HepG2 (cell line): ENCODE measurements around the gene PSD4. TPM values are rescaled to one million over a fixed set of nuclear protein-coding genes. Genes with fewer than 3 reads are reported as not detected.

Experiments used
- CEBPG ChIP-seq: IDR thresholded peaks from 2 replicates; pipeline ENCODE4 v1.6.1; 2016
- CREB1 ChIP-seq, 2 experiments: fragments of 450-650 bp in 1 of 2; IDR thresholded peaks; 2 replicates each; pipeline ENCODE4 v1.6.1; 2016 to 2017; ENCODE audit warnings: control low read depth in 1 of 2, mild to moderate bottlenecking in 1 of 2, missing compliant biosample characterization in 1 of 2, missing genetic modification characterization in 1 of 2
- DMTF1 ChIP-seq: sonication (generic); formaldehyde crosslinking; IDR thresholded peaks from 2 replicates; pipeline ENCODE4 v1.4.0; 2020; ENCODE audit warnings: mild to moderate bottlenecking, missing genetic modification reagents
- DNMT3B ChIP-seq: conservative IDR thresholded peaks from 2 replicates; pipeline ENCODE4 v1.6.1; 2016; ENCODE audit warnings: missing biosample characterization, control low read depth
- FOXO1 ChIP-seq: sonication (generic); formaldehyde crosslinking; IDR thresholded peaks from 2 replicates; pipeline ENCODE4 v1.4.0; 2020; ENCODE audit warnings: missing genetic modification reagents
- HDAC2 ChIP-seq: sonication (generic); formaldehyde crosslinking; IDR thresholded peaks from 2 replicates; pipeline ENCODE4 v1.4.0; 2020; ENCODE audit warnings: missing genetic modification reagents
- HHEX ChIP-seq: IDR thresholded peaks from 2 replicates; pipeline ENCODE4 v1.6.1; 2016; ENCODE audit warnings: control low read depth
- HMG20A ChIP-seq: IDR thresholded peaks from 2 replicates; pipeline ENCODE4 v1.6.1; 2016; ENCODE audit warnings: borderline replicate concordance
- NR2F1 ChIP-seq, 2 experiments: fragments of 450-650 bp in 1 of 2; formaldehyde crosslinking in 1 of 2; IDR thresholded peaks; 2 replicates each; pipeline versions ENCODE4 v1.5.0 to v1.6.1; 2016 to 2020; ENCODE audit warnings: mild to moderate bottlenecking in 1 of 2, missing compliant biosample characterization in 1 of 2, missing genetic modification reagents in 1 of 2, moderate library complexity in 1 of 2
- PRDM15 ChIP-seq: sonication (generic); formaldehyde crosslinking; IDR thresholded peaks from 2 replicates; pipeline ENCODE4 v1.4.0; 2020; ENCODE audit warnings: missing genetic modification reagents
- SALL1 ChIP-seq: sonication (generic); formaldehyde crosslinking; IDR thresholded peaks from 2 replicates; pipeline ENCODE4 v1.8.0; 2022; ENCODE audit warnings: mild to moderate bottlenecking, missing genetic modification reagents
- SKIL ChIP-seq: sonication (generic); formaldehyde crosslinking; IDR thresholded peaks from 2 replicates; pipeline ENCODE4 v1.8.0; 2022; ENCODE audit warnings: missing genetic modification reagents, mild to moderate bottlenecking, moderate library complexity, borderline replicate concordance
- SOX6 ChIP-seq, 2 experiments: fragments of 450-650 bp in 1 of 2; sonication (generic) in 1 of 2; formaldehyde crosslinking in 1 of 2; IDR thresholded peaks; 2 replicates each; pipeline versions ENCODE4 v1.4.0 to v1.6.1; 2017 to 2020; ENCODE audit warnings: antibody characterized with exemption in 1 of 2, mild to moderate bottlenecking in 1 of 2, missing genetic modification reagents in 1 of 2
- ZBED4 ChIP-seq: sonication (generic); formaldehyde crosslinking; IDR thresholded peaks from 2 replicates; pipeline ENCODE4 v1.4.0; 2020; ENCODE audit warnings: missing genetic modification reagents, borderline replicate concordance
- ZMYM2 ChIP-seq: sonication (generic); formaldehyde crosslinking; IDR thresholded peaks from 2 replicates; pipeline ENCODE4 v1.8.0; 2022; ENCODE audit warnings: mild to moderate bottlenecking, missing genetic modification reagents
- ZNF572 ChIP-seq: sonication (generic); formaldehyde crosslinking; IDR thresholded peaks from 2 replicates; pipeline ENCODE4 v1.5.1; 2020; ENCODE audit warnings: mild to moderate bottlenecking, missing genetic modification reagents
- polyA plus RNA-seq, 8 experiments: library from polyadenylated mRNA; depleted of rRNA in 3 of 8; stranded (reverse) in 7 of 8; unstranded in 1 of 8; fragments of >200 nt; fragmentation: Illumina TruSeq in 4 of 8; extraction: Trizol in 4 of 8; gene quantifications; 2 replicates each; pipeline versions ENCODE4 v1.2.1 to v1.2.3, GENCODE V29; 2011 to 2016; ENCODE audit warnings: low read depth in 4 of 8, missing spikeins in 1 of 8, mixed read lengths in 1 of 8; ENCODE audit not compliant: insufficient read depth in 1 of 8
- total RNA-seq, 5 experiments: library from RNA; depleted of rRNA; stranded (reverse); fragments of >200 nt; fragmentation: Illumina TruSeq; extraction: Trizol; gene quantifications; 2 replicates each; pipeline ENCODE4 v1.2.3, GENCODE V29; 2016; ENCODE audit warnings: low read depth in 1 of 5

Gene PSD4
- total and polyA plus RNA-seq, 2 of the 13 experiments (the other 11 are each of a cell fraction or from before 2014, with no cell fraction given): 5.8 to 9.4 TPM

GRCh38 chr2:113181258-113182051, 7.7 kb downstream of the PSD4 start (continued):
- peak; percentile 37; the same call in 1 of the 2 replicates for TF ChIP-seq CEBPG (CRISPR knock-in tag)
- TF ChIP-seq DNMT3B: no peak
- TF ChIP-seq SOX6 (IDR thresholded peaks at IDR 0.05): no peak
- TF ChIP-seq SOX6 (CRISPR knock-in tag; IDR thresholded peaks at IDR 0.05): 0 out of 2 replicates have a peak, but pooled peaks have one; percentile 13
- peak; percentile 50; the same call in 1 of the 2 replicates for TF ChIP-seq FOXO1
- TF ChIP-seq ZMYM2: 0 out of 2 replicates have a peak, but pooled peaks have one; percentile 9
- peak; percentile 65 for TF ChIP-seq SALL1 (CRISPR knock-in tag)
- no peak for TF ChIP-seq ZBED4 (CRISPR knock-in tag)
- no peak for TF ChIP-seq PRDM15
- TF ChIP-seq HHEX: 0 out of 2 replicates have a peak, but pooled peaks have one; percentile 10
- peak; percentile 44; the same call in 1 of the 2 replicates for TF ChIP-seq SKIL
- 0 out of 2 replicates have a peak, but pooled peaks have one; percentile 29 for TF ChIP-seq HDAC2 (CRISPR knock-in tag)
- peak; percentile 54; the same call in 1 of the 2 replicates for TF ChIP-seq ZNF572 (CRISPR knock-in tag)
- no peak for TF ChIP-seq DMTF1
- TF ChIP-seq HMG20A (CRISPR knock-in tag): peak; percentile 45; the same call in 1 of the 2 replicates
- TF ChIP-seq CREB1 (IDR thresholded peaks at IDR 0.05): no peak
- TF ChIP-seq CREB1 (CRISPR knock-in tag; IDR thresholded peaks at IDR 0.05): no peak
- peak; percentile 25 to 39; a peak in 1 of 4 replicates for TF ChIP-seq NR2F1 (CRISPR knock-in tag; IDR thresholded peaks at IDR 0.05)
